Smooth muscle cell of the brain vasculature (primary cell): ENCODE measurements around the gene B3GLCT.
"Not testable (repeated sequence)": the region's sequence is repeated elsewhere in the genome, so short reads cannot be mapped to it uniquely, and the experiment has no call there.

Source experiments
- DNase-seq: peaks from one replicate; pipeline ENCODE4 v3.0.0-alpha.2; 2012; ENCODE audit warnings: low read depth, low spot score

Gene B3GLCT

DNA sequence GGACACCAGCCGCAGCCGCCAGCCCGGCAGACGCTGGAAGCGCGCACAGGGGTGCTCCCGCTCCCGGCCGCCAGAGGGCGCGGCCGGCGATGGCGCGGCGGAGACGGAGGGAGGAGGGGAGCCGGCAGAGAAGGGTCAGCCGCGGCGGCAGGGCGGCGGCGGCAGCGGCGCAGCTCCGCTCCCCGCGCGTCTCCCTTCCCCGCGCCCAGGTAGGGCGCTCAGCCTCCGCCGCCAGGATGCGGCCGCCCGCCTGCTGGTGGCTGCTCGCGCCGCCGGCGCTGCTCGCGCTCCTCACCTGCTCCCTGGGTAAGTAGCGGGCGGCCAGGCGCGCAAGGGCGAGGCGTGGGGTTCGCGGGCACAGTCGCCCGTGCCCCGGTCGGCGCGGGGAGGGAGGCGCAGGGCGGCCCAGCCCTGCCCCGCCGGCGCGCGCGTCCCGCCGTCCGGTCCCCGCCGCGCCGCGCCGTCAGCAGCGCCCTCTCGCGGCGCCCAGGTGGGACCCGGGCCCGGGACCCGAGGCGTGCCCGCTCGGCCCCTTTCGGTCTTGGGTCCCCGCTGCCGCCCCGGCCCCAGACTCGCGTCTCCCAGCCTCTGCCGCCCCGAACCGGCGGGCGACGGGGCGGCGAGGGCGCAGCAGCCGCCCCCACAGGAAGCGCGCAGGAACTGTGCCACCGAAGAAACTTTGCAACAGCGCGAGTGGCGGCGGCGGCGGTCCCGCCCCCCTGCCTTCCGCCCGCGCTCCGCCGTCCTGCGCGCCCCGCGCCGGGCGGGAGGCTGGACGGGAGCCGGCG lies at the start of gene B3GLCT:
Gene B3GLCT, plus strand, starts transcription at position 127 of the 788 bp plus-strand sequence. Its CDS starts 110 bp downstream, at position 237.
- peak; percentile 24 for DNase-seq

DNA sequence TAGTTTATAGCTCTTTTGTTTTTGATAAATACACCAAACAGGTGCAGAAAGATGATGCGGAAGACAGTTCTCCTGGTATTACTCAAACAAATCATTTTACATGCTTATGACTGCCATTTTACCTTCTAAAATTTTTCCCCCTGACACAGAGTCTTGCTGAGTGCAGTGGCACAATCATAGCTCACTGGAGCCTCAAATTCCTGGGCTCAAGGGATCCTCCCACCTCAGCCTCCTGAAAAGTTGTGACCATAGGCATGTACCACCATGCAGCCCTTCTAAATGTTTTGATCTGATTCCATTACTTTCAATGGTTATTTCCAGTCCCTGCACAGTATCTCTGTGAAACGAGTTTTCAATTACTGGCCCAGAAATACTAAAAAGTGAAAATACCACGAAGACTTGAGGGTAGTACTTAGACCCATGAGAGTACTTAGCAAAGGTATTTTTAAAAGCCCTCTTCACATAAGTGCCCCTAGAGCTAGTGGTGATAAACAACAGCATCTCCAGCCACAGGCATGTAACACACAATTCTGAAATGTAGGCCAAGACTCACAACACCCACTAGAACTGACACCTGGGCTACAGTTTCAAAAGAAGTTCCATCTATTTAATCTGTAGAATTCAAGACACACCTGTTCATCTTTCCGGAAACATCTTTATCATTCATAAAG lies 49.3 kb upstream of the B3GLCT start:
- DNase-seq: no peak

DNA sequence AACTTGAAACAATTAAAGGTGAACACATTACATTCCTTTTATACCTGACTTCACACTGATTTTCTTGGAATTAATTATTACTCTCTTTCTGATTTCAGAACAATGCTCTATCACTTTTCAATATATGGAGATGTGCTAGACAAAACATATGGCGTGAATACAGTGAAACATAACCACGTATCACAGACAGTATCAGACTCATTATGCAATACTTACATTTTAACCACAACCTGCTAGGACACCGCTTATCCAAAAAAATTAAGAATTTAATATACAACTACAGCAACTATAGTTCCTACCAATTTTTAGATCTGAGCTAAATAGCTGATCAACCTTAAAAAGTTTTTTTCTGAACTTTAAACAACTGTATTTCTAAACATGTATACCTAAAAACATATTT lies 47.9 kb upstream of the B3GLCT start:
- no peak for DNase-seq

DNA sequence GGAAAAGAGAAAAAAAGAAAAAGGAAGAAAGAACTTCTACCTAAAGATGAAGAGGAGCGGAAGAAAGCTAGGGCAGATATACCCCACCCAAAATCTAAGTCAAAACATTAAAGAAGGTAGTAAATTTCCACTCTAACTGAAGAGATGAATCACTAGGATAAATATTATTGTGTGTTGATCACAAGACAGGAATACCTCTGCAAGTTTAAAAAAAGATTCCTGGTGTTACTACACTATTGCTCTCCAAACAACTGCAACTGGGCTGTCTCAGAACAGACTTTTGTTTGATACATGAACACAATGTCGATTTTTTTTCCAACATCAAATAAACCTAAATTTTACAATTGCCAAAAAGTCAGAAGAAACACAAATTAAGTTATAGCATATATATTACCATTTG lies 44.8 kb upstream of the B3GLCT start:
- no peak for DNase-seq

DNA sequence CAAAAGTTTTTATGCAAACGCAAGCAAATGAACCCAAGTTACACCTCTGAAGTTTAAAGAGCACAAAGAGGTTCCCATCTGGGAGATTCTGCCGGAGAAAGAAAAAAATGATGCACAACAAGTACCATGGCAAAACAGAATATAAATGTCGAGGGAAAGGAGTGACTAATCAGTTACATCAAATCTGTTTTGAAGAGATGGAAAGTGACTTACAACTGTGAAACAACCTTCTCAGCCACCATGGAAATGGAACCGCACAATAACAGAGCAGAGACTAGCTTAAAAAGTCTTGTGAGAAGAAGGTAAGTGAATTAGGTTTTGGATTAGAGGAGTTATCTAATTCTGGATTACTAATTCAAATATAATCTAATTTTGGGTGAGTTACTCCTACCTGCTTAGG lies 40.5 kb upstream of the B3GLCT start:
- no peak for DNase-seq

DNA sequence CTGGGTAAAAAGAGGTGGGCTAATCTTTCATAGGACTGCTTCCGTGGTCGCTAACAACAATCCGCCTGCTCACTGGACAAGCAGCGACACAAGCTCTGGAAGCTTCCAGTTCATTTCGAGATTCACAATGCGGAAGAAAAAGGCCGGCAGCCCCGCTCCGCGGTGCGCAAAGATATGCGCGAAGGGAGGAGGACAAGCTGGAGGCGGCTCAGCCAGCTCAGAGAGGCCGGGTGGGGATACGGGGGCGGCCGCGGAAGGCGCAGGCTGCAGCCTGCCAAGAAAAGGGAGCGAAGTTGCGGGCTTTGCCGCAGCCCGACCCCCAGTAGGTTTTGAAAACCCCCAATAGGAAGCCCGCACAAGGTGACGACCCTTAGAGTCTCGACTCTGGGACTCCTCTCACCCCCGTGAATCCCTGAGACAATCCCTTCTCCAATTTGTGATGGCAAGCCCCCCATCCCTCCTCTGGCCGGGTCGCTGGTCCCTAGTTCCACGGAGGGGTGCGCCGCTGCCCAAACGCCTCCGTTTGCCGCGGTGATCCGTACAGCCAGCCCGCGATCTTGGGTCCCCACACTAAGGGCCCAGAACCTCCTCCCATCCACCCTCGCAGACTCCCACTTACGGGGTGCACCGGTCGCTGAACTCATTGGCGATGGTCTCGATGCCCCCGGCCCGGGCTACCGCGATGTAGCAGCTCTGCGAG lies 38.8 kb upstream of the B3GLCT start:
- no peak for DNase-seq

DNA sequence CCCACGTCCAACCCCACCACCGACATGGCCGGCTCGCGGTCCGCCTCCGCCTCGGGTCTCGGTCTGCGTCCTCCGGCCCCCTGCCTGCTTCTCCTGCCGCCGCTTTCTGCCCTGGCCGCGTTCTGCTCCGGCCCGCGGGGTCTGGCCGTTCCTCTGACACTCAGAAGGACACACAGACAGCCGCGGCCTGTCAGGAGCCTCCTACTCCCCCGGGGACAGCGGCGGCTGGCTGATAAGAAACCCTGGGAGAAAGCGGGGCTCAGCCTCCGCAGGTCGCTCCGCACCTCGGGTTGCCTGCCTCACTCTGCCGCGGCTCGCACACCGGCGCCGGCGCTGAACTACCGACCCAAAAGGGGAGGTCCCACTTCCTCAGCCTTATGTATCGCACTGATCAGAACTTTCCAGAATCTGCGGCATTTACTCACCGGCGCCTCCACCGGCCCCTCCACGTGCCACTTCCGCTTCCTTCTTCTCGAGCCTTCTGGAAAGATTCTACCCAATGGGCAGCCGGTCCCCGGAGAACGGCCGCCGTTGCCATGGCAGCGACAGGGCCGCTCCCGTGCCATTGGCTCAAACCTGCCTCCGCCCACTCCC lies 38.1 kb upstream of the B3GLCT start, which contains the start of gene HSPH1:
Gene HSPH1, minus strand, starts transcription at position 348 of the 594 bp plus-strand sequence. Its CDS starts 322 bp downstream, at position 26.
- DNase-seq: peak; percentile 91

DNA sequence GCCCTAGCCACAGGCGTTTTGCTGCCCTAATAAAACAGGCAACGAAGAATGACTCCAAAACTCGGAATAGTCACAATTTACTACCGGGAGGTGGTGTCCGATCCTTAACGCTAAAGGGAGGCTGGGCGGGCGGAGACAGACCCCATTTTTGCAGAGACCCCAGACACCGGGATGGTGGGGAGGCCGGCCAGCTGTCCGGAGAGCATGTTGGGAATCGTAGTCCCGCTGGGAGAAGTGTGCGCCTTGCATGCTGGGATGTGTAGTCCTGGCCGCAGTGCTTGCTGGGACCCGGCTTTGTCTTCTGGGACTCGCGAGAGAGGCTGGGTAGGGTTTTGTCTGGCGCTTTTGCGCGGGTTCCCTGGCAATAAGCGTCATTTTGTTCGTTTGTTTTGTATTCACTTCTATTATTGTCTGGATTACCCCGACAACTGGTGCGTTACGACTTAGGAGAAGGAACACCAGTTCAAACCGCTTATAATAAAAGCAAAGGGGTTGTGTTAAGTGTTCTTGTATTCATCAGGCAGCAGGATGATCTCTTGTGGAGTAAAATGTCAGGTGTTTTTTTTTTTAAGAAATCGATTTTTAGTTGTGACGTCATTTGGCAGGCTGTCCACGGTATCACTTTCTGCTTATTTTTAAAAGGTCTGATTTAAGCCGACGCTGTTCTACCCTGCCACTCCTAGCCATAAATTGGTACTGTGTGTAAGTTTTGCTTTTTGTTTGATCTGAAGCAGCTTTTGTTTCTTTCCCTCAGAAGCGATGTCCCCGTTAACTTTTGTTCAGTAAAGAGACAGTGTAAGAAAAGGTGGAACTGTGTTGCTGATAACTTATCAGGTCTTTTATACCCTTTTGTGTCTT lies 37.4 kb upstream of the B3GLCT start:
- DNase-seq: peak; percentile 95

DNA sequence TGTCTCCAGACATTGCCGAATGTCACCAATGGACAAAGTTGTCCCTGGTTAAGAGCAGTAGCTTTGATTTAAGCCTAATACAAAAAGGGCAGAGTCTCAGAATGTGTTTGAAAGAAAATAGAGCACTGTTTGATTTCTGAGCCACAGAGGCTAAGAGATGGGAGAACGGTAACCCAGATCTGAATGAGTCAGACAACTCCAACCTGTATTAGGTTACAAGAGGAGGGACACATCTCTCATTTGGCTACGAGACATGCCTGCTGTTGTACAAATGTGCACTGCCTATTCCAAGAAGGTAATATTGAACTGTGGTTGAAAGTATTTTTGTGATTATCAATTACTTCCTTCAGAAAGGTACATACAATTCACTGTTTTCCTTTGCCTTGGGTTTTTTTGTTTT lies 33.2 kb upstream of the B3GLCT start:
- no peak for DNase-seq

DNA sequence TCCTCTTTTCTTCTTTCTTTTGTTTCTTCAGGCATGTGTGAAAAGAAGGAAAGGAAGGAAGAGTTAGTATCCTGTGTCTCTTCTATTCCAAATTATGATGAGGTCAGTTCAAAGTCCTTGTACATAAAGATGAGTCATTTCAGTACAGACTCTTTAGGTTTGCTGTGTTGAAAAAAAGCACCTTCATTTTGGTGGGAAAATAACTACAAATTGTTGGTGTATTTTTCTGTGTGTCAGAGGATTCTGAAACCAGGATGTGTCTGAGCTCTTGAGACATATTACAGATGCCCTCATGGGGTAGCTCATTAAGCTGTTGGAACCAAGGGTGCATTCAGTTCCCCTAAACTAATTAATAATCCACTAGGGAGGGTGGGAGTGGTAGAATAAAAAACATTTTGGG lies 32.3 kb upstream of the B3GLCT start:
- no peak for DNase-seq

DNA sequence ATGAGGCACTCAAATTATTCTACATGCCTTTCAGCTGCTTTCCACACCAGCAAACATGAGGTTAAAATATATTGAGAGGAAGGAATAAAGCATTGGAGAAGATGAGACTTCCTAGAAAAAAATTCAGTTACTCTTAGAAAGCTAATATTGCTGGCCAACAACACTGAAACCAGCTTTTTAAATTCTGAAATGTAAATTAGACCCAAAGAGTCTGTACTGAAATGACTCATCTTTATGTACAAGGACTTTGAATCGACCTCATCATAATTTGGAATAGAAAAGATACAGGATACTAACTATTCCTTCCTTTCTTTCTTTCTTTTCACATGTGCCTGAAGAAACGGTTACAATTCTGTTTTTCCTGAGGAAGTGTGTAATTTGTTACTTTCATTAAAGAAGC lies 31.6 kb upstream of the B3GLCT start:
- no peak for DNase-seq

DNA sequence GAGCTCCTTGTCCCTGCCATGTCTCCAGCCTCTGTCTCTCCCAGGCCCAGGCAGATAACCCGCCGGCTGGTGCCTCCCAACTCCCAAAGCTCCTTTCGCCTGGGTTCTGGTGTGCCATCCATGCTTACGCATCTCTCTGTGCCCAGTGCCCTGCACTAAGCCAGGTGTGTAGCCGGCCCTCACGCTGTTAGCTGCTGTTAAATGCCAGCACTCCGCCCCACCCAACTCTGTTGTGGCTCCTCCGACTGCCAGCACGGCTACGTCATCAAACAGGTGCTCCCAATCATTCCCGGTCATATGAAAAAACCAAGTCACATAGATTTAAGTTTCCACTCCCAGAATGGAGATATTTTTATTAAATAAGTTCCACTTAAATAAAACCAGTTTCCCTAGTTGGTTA lies 31.0 kb upstream of the B3GLCT start:
- DNase-seq: no peak

DNA sequence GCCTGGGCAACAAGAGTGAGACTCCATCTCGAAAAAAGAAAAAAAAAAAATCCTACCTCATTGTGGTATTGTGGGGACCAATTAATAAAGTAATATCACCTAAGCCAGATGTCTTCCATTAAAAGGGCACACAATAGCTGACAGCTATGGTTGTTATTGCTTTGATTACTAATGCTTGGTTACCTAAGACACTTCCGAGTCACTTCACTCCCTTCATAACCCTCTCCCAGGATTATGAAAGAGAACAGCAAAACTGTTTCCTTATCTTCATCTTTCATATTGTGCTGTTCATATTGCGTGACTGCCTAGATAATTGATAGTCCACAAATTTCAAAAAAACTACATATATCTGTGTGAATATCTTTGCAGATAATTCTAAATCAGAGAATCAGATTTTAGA lies 27.8 kb upstream of the B3GLCT start:
- no peak for DNase-seq

DNA sequence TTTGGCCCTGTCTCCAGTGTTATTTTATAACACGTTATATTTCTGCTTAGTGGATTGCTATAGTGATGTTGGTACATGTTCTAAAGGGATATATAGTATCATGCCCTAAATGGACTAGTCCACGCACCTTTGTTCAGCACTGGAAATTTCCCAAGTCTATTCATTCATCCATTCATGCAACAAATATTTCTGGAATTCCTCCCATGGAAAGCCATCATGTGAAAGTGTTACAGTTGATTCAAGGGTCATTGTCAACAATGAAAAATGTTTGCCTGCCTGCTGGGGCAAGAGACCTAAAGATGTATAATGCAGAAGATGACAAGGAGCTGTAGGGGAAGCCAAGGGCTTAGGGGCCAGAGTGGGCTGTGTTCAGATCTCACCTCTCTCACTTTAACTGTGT lies 27.2 kb upstream of the B3GLCT start:
- no peak for DNase-seq

DNA sequence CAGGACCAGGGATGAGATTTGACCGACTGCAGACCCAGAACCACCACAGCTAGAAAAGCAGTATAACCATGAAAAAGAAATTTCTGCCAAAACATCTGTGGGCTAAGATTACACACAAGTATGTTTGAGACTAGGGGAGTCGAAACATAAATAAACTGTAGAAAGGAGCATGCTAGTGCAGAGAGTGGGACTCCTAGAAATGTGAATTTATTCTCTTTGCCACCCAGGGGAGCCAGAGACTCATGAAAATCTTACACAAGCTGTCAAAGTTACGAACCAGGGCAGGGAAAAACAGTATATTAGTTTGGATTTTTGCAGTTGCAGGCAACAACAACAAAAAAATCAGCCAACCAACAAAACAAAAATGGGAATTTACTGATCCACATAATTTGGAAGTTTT lies 25.8 kb upstream of the B3GLCT start:
- DNase-seq: no peak

DNA sequence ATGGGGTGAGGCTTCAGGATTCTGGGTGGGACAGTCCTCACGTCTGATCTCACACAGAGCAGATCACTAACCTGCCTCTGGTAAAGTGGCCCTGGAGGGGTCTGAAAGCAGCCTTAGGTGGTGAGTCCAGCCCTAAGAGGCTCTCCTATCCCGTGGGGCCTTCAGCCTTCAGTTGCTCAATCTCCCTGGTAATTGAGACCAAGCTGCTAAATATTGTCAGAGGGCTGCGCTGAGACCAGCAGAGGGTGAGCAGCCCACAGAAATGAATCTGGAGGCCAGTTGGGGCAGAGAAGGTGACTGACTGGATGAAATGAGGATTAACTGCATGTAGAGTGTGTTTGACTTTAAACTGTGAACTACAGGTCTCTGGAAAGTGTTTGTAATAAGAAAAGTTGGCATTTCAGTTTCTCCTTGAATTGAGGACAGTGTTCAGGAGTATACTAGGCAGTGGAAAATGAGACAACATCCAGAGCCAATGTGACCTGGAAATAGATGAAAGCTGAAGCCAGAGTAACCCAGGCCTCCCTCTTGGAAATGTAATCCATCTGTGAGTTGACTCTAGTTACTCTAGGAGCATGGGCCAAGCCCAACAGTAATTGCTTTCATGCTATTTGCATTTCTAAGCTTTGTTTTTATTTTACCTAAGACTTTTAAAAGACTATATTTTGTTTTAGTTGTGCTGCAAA lies 23.8 kb upstream of the B3GLCT start:
- no peak for DNase-seq

DNA sequence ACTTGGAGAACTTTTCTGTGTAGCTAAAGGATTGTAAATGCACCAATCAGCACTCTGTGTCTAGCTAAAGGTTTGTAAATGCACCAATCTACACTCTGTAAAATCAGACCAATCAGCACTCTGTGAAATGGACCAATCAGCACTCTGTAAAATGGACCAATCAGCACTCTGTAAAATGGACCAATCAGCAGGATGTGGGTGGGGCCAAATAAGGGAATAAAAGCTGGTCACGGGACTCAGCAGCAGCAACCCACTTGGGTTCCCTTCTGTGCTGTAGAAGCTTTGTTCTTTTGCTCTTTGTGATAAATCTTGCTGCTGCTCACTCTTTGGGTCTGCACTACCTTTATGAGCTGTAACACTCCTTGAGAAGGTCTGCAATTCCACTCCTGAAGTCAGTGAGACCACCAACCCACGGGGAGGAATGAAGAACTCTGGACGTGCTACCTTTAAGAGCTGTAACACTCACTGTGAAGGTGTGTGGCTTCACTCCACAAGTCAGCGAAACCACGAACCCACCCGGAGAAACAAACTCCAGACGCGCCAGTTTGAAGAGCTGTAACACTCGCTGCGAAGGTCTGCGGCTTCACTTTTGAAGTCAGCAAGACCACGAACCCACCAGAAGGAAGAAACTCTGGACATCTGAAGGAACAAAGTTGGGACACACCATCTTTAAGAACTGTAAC lies 21.8 kb upstream of the B3GLCT start:
- not testable (repeated sequence) for DNase-seq

DNA sequence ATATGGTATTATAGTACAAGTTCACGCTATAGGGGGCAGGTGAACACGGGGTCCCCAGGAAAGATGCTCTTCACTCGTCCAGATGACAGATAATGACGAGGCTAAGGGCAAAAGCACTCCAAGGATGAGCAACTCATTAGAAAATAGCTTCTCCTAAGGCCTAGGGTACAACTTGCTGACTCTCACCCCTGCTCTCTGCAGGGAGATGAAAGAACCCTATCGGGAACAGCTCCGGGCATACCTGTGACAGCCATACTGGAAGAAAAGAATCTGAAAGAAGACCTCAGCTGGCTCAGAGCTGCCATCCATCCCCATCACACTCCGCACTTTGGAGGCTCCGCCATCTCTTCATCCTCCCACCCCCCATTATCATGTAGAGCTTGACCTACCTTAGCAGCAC lies 20.5 kb upstream of the B3GLCT start:
- no peak for DNase-seq

DNA sequence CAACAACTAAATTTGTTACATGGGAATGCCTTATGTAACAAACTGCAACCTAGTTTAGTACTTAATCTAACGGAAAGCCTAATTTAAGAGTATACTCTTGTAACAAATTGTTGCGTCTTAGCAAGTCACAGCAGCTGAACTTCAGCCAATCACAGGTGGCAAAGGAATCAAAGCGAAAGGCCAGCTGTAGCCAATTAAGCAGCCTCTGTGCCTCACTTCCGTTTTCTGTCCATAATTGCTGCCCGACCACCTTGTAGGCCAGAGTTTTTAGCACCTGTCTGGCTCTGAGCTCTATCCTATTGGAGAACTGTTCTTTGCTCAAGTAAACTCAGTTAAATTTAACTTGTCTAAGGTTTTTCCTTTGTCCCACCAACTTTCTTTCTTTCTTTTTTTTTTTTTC lies 20.0 kb upstream of the B3GLCT start:
- no peak for DNase-seq

DNA sequence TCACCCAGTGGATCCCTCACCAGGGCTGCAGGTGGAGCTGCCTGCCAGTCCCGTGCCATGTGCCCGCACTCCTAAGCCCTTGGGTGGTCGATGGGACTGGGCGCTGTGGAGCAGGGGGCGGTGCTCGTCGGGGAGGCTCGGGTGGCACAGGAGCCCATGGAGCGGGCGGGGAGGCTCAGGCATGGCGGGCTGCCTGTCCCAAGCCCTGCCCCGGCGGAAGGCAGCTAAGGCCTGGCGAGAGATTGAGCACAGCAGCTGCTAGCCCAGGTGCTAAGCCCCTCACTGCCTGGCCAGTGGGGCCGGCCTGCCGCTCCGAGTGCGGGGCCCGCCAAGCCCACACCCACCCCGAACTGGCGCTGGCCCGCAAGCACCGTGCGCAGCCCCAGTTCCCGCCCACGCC lies 16.8 kb upstream of the B3GLCT start:
- no peak for DNase-seq
